Neural cell (in vitro differentiated cells): ENCODE measurements around the gene ZIC3.

Experiments
- EP300 ChIP-seq: fragments of 450-650 bp; conservative IDR thresholded peaks from 2 replicates; pipeline ENCODE4 v1.6.1; 2014; ENCODE audit warnings: antibody characterized with exemption, mild to moderate bottlenecking, moderate library complexity; ENCODE audit not compliant: poor library complexity, severe bottlenecking
- EZH2 ChIP-seq: fragments of 200-600, 300-800 bp; shearing (Covaris generic), sonication (generic); IDR thresholded peaks from 2 replicates; pipeline ENCODE4 v1.6.1; 2014; ENCODE audit warnings: antibody characterized with exemption, low read length, borderline replicate concordance, mild to moderate bottlenecking; ENCODE audit not compliant: insufficient read depth, poor library complexity, severe bottlenecking
- TAF1 ChIP-seq: IDR thresholded peaks from 2 replicates; pipeline ENCODE4 v1.6.1; 2012; ENCODE audit warnings: low read depth
- TF ChIP-seq, protein P1 (sequence below): fragments of 450-650 bp; IDR thresholded peaks from 2 replicates; pipeline ENCODE4 v1.5.1; 2014; ENCODE audit warnings: antibody characterized with exemption, mild to moderate bottlenecking, moderate library complexity; ENCODE audit not compliant: poor library complexity, severe bottlenecking

DNA sequence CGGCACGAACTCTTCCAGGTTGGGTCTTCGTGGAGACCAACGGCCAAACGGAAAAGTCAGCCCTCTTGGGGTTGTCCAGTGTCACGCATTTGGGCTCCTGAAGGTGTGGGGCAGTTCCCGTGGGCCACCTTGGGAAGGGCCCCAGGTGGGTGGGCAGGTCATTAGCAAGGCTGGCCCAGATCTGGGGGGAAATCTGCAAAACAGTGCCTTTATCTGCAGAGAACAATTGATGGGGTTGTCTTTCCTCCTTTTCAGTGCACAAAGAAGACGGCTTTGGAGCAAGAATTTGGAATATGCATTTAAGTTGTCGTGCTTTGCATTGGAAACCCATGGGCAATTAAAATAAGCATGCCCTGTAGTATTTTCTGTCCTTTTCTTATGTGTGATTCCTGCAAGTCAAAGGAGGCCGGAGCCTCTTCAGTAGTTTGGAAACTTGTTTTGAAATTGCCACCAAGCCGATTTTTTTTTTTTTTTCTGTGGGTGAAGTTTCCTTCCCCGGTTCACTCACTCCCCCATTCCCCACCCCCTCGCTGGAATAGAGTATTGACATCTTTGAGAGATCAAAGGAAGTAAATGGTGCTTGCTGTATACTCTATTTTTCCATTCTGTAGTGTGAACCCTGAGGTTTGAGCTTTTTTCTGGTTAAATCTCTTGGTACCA lies 9.8 kb downstream of the ZIC3 start:
- TF ChIP-seq, protein P1, sequence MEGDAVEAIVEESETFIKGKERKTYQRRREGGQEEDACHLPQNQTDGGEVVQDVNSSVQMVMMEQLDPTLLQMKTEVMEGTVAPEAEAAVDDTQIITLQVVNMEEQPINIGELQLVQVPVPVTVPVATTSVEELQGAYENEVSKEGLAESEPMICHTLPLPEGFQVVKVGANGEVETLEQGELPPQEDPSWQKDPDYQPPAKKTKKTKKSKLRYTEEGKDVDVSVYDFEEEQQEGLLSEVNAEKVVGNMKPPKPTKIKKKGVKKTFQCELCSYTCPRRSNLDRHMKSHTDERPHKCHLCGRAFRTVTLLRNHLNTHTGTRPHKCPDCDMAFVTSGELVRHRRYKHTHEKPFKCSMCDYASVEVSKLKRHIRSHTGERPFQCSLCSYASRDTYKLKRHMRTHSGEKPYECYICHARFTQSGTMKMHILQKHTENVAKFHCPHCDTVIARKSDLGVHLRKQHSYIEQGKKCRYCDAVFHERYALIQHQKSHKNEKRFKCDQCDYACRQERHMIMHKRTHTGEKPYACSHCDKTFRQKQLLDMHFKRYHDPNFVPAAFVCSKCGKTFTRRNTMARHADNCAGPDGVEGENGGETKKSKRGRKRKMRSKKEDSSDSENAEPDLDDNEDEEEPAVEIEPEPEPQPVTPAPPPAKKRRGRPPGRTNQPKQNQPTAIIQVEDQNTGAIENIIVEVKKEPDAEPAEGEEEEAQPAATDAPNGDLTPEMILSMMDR, result no peak
- TF ChIP-seq EZH2, result no peak
- no peak for TF ChIP-seq TAF1
- no peak for TF ChIP-seq EP300
